Subcutaneous adipose tissue (tissue), 4 donors: ENCODE data around the gene GOLGA6L22. TPM values are rescaled to one million over a fixed set of nuclear protein-coding genes. Genes with fewer than 3 reads are reported as not detected.
"Not testable (repeated sequence)": the region's sequence is repeated elsewhere in the genome, so short reads cannot be mapped to it uniquely, and the experiment has no call there.

Source experiments
- CTCF ChIP-seq: fragments of 450-650 bp; IDR thresholded peaks from one replicate; pipeline ENCODE4 v1.5.1; 2016; ENCODE audit warnings: low read depth, mild to moderate bottlenecking, control low read depth, antibody characterized with exemption, moderate library complexity
- small RNA-seq: library from RNA; depleted of rRNA; stranded (forward); fragments of <200 nt; gene quantifications from one replicate; pipeline ENCODE3, GENCODE V24; 2016
- total RNA-seq, 4 donors: library from RNA; depleted of rRNA; stranded (reverse); fragments of >200 nt; gene quantifications; one replicate each; pipeline ENCODE4 v1.1.0, GENCODE V29; 2016

GOLGA6L22 gene
- not detected for total RNA-seq

- not testable (repeated sequence) for TF ChIP-seq CTCF
Measured at GRCh38 chr15:22458603-22459002, at the start of gene GOLGA6L22. Gene GOLGA6L22 (plus strand): TSS chr15:22458903. CDS start chr15:22458994, 91 bp downstream.

Small RNA genes lying within 50 kb of the gene (small RNA-seq; reads per million reads assigned to genes)
- not detected for gene RN7SL545P
